ENCODE data around the gene XPR1.
A peak's percentile ranks its signal among the peaks of the same experiment; 100 is the strongest.

The XPR1 gene

DNA sequence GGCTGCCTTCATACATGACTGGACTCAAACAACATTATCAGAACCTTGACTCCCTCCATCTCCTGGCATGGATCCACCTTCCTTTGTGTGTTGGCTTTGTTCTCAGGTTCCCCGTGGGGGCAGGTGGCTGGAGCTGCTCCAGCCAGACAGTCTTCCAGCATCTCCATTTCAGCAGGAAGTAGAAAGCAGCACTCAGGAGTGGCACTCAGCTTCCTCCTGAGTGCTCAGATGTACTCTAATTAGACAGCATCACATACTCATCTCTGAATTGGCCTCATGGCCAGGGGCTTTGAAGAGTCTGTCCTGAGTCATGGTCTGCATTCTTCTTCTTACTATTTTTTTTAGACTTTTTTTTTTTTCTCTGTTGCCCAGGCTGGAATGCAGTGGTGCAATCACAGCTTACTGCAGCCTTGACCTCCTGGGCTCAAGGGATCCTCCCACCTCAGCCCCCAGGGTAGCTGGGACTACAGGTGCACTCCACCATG, 45.1 kb upstream of the XPR1 start:
- TF ChIP-seq YY1 (IDR thresholded peaks at IDR 0.05; ENCODE audit: low read depth) (0 out of 2 replicates have a peak, but pooled peaks have one; percentile 67), ZBTB7A (IDR thresholded peaks at IDR 0.05; ENCODE audit: low read depth) (0 out of 2 replicates have a peak, but pooled peaks have one; percentile 40), CEBPB (IDR thresholded peaks at IDR 0.05) (peak; percentile 92), FOXM1 (IDR thresholded peaks at IDR 0.05; ENCODE audit: borderline replicate concordance, low read depth) (peak; percentile 84), CREB1 (IDR thresholded peaks at IDR 0.05; ENCODE audit: low read depth) (no peak), TCF12 (IDR thresholded peaks at IDR 0.05; ENCODE audit: low read depth) (peak; percentile 97), EGR1 (IDR thresholded peaks at IDR 0.05) (0 out of 2 replicates have a peak, but pooled peaks have one; percentile 17), NFIC (IDR thresholded peaks at IDR 0.05) (peak; percentile 97), TAF1 (IDR thresholded peaks at IDR 0.05; ENCODE audit: low read depth) (no peak), RAD21 (IDR thresholded peaks at IDR 0.05; ENCODE audit: low read depth) (peak; percentile 1; the same call in 1 of the 2 replicates), TEAD4 (IDR thresholded peaks at IDR 0.05) (peak; percentile 86), EP300 (IDR thresholded peaks at IDR 0.05; ENCODE audit: borderline replicate concordance) (peak; percentile 92)
- TF ChIP-seq, protein P1, sequence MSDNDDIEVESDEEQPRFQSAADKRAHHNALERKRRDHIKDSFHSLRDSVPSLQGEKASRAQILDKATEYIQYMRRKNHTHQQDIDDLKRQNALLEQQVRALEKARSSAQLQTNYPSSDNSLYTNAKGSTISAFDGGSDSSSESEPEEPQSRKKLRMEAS (IDR thresholded peaks at IDR 0.05), result peak; percentile 51; the same call in 1 of the 2 replicates
- TF ChIP-seq, protein P2, sequence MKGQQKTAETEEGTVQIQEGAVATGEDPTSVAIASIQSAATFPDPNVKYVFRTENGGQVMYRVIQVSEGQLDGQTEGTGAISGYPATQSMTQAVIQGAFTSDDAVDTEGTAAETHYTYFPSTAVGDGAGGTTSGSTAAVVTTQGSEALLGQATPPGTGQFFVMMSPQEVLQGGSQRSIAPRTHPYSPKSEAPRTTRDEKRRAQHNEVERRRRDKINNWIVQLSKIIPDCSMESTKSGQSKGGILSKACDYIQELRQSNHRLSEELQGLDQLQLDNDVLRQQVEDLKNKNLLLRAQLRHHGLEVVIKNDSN (IDR thresholded peaks at IDR 0.05), result peak; percentile 29; the same call in 1 of the 2 replicates
- TF ChIP-seq, protein P3, sequence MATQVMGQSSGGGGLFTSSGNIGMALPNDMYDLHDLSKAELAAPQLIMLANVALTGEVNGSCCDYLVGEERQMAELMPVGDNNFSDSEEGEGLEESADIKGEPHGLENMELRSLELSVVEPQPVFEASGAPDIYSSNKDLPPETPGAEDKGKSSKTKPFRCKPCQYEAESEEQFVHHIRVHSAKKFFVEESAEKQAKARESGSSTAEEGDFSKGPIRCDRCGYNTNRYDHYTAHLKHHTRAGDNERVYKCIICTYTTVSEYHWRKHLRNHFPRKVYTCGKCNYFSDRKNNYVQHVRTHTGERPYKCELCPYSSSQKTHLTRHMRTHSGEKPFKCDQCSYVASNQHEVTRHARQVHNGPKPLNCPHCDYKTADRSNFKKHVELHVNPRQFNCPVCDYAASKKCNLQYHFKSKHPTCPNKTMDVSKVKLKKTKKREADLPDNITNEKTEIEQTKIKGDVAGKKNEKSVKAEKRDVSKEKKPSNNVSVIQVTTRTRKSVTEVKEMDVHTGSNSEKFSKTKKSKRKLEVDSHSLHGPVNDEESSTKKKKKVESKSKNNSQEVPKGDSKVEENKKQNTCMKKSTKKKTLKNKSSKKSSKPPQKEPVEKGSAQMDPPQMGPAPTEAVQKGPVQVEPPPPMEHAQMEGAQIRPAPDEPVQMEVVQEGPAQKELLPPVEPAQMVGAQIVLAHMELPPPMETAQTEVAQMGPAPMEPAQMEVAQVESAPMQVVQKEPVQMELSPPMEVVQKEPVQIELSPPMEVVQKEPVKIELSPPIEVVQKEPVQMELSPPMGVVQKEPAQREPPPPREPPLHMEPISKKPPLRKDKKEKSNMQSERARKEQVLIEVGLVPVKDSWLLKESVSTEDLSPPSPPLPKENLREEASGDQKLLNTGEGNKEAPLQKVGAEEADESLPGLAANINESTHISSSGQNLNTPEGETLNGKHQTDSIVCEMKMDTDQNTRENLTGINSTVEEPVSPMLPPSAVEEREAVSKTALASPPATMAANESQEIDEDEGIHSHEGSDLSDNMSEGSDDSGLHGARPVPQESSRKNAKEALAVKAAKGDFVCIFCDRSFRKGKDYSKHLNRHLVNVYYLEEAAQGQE (IDR thresholded peaks at IDR 0.05; ENCODE audit: low read depth), result no peak

DNA sequence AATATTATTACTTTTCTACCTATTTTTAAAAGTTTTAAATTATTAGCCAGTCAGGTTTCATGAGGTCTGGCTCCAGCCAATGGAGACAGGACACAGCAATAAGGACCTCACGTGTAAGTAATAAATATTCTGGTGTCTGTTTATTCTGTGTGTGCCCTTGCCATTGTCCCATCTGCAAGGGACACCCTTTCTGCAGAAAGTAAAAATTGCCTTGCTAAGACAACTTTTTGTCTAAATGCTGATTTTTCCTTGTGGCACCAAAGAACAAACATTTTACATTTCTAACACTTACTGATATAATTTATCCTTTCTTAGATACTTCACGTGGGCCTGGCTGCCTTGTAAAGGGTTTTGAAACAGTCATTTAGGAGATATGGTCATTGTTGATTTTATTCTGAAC, 43.7 kb upstream of the XPR1 start:
- TF ChIP-seq FOXM1 (IDR thresholded peaks at IDR 0.05; ENCODE audit: borderline replicate concordance, low read depth) (no peak), YY1 (IDR thresholded peaks at IDR 0.05; ENCODE audit: low read depth) (no peak), TEAD4 (IDR thresholded peaks at IDR 0.05) (no peak)

DNA sequence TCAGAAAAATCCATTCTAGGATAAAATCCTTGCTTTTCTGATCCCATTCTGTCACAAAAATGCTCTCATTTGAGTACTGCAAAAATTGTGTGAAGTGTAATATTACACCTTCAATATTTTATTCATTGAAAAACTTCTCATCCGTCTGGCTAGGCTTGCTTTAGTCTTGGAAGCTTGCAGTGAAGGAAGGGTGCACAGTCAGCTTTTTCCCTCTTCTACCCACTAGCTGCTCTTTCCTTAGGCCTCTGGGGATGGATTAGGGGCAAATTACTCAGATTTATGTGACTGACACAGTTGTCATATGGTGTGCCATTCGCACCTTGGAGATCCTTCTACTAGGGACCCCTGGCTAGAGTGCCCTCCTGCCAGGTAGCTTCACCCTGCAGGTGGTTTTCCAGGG, 40.9 kb upstream of the XPR1 start:
- TF ChIP-seq, protein P2 (IDR thresholded peaks at IDR 0.05), result no peak
- no peak for TF ChIP-seq EP300 (IDR thresholded peaks at IDR 0.05; ENCODE audit: borderline replicate concordance)
- TF ChIP-seq CREB1 (IDR thresholded peaks at IDR 0.05; ENCODE audit: low read depth), result no peak
- no peak for TF ChIP-seq NFIC (IDR thresholded peaks at IDR 0.05)
- TF ChIP-seq, protein P3 (IDR thresholded peaks at IDR 0.05; ENCODE audit: low read depth), result no peak
- no peak for TF ChIP-seq YY1 (IDR thresholded peaks at IDR 0.05; ENCODE audit: low read depth)
- TF ChIP-seq TAF1 (IDR thresholded peaks at IDR 0.05; ENCODE audit: low read depth), result no peak
- no peak for TF ChIP-seq TEAD4 (IDR thresholded peaks at IDR 0.05)
- TF ChIP-seq, protein P1 (IDR thresholded peaks at IDR 0.05), result no peak
- TF ChIP-seq EGR1 (IDR thresholded peaks at IDR 0.05), result no peak
- no peak for TF ChIP-seq ZBTB7A (IDR thresholded peaks at IDR 0.05; ENCODE audit: low read depth)
- TF ChIP-seq FOXM1 (IDR thresholded peaks at IDR 0.05; ENCODE audit: borderline replicate concordance, low read depth), result no peak
- TF ChIP-seq TCF12 (IDR thresholded peaks at IDR 0.05; ENCODE audit: low read depth), result no peak
- no peak for TF ChIP-seq RAD21 (IDR thresholded peaks at IDR 0.05; ENCODE audit: low read depth)

DNA sequence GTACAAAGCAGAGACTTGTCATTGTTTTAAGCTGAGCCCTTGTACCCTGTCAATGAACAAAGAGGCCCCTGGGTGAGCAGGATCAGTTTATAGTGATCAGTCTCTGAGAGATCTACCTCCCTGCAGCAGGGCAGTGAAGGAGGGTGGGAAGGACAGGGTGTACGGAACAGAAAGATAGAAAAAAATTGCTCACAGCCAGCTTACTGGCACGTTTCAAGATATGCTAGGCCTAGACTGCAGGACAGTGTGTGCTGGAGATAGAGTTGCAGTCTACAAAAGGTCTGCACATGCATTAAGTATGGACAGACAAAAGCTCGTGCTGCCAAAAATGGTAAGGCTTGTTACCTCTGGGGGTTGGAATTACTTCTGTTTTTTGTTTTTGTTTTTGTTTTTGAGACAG, 38.4 kb upstream of the XPR1 start:
- TF ChIP-seq FOXM1 (IDR thresholded peaks at IDR 0.05; ENCODE audit: borderline replicate concordance, low read depth) (no peak), TEAD4 (IDR thresholded peaks at IDR 0.05) (no peak), TCF12 (IDR thresholded peaks at IDR 0.05; ENCODE audit: low read depth) (no peak), EGR1 (IDR thresholded peaks at IDR 0.05) (no peak), TAF1 (IDR thresholded peaks at IDR 0.05; ENCODE audit: low read depth) (no peak), NFIC (IDR thresholded peaks at IDR 0.05) (no peak), YY1 (IDR thresholded peaks at IDR 0.05; ENCODE audit: low read depth) (no peak), ZBTB7A (IDR thresholded peaks at IDR 0.05; ENCODE audit: low read depth) (no peak), CREB1 (IDR thresholded peaks at IDR 0.05; ENCODE audit: low read depth) (no peak), CEBPB (IDR thresholded peaks at IDR 0.05) (no peak), RAD21 (IDR thresholded peaks at IDR 0.05; ENCODE audit: low read depth) (no peak), EP300 (IDR thresholded peaks at IDR 0.05; ENCODE audit: borderline replicate concordance) (no peak)
- TF ChIP-seq, protein P2 (IDR thresholded peaks at IDR 0.05), result no peak
- TF ChIP-seq, protein P1 (IDR thresholded peaks at IDR 0.05), result no peak
- TF ChIP-seq, protein P3 (IDR thresholded peaks at IDR 0.05; ENCODE audit: low read depth), result no peak

All from Ishikawa (cell line).